Mesothelial cell of epicardium (in vitro differentiated cells): ENCODE data around the gene TMEM107. TPM values are rescaled to one million over a fixed set of nuclear protein-coding genes. Genes with fewer than 3 reads are reported as not detected.
A peak's percentile ranks its signal among the peaks of the same experiment; 100 is the strongest.
"Not testable (repeated sequence)": the region's sequence is repeated elsewhere in the genome, so short reads cannot be mapped to it uniquely, and the experiment has no call there.

Source experiments
- DNase-seq, 2 experiments: peaks; one replicate each; pipeline ENCODE4 v3.0.0; 2021; ENCODE audit warnings: low spot score in 2 of 2; ENCODE audit not compliant: unreplicated experiment in 2 of 2
- H3K27ac Mint-ChIP-seq: 2 replicates; pipeline ENCODE4 v1.8.0; 2021; ENCODE audit warnings: mixed read lengths
- H3K27me3 Mint-ChIP-seq: 2 replicates; pipeline ENCODE4 v1.8.0; 2021; ENCODE audit warnings: low read depth, mixed read lengths
- H3K36me3 Mint-ChIP-seq: 2 replicates; pipeline ENCODE4 v1.8.0; 2021; ENCODE audit warnings: mixed read lengths
- H3K4me1 Mint-ChIP-seq: 2 replicates; pipeline ENCODE4 v1.8.0; 2021; ENCODE audit warnings: mixed read lengths
- H3K4me3 Mint-ChIP-seq: 2 replicates; pipeline ENCODE4 v1.8.0; 2021; ENCODE audit warnings: mild to moderate bottlenecking, moderate library complexity, mixed read lengths
- H3K9me3 Mint-ChIP-seq: 2 replicates; pipeline ENCODE4 v1.8.0; 2021; ENCODE audit warnings: mixed read lengths
- total RNA-seq: library from RNA; stranded (reverse); gene quantifications from 3 replicates; pipeline ENCODE4 v1.2.1, GENCODE V29; 2021
- TF ChIP-seq, protein P1 (sequence below): fragments of 200-600 bp; sonication (generic); IDR thresholded peaks from one replicate; pipeline ENCODE4 v1.5.0; 2021; ENCODE audit warnings: antibody characterized with exemption; ENCODE audit not compliant: unreplicated experiment

TMEM107 gene
- total RNA-seq, 1 donor from 2014 or later, result 23.2 TPM

DNA sequence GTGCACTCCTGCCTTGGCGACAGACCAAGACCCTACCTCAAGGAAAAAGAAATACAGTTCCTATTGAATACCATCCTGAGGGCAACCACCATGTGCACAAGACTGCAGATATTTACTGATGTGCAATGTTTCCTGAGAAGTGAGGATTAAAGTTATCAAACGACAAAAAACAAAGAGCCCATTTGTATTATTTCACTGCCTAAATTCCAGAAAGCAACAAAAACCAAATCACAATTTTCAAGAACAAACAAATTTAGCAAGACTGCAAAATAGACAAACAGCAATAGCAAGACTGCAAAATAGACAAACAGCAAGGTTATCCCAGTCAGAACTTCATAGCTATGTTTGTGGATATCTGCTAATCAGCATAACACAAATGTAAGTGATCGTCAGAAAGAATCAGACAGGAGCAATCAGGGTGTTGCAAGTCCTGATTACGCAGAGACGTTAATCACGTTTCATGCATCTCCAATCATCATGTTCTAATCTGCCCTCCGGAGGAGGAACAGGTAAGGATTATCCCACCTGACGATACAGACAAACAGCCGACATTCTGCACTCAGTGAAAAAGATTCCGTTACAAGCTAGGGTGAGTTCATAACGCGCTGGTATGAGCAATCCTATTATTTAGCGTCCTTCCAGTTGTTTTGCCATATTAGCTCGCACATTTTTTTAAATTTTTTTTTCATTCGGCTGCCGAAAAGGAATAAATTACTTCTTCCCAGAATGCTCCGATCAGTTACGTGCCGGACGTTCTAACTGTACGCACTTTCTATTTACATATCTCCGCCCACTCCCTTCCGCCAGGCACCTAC, 2.9 kb downstream of the TMEM107 start:
- H3K9me3 Mint-ChIP-seq, result no peaks in the 10 kb centered on the region
- peak overlapping the region; percentile 100 for H3K27ac Mint-ChIP-seq
- no peak for DNase-seq
- H3K4me1 Mint-ChIP-seq, result peaks cover 34% of the 10 kb centered on the region
- peak overlapping the region; percentile 83 for H3K4me3 Mint-ChIP-seq
- no peaks in the 10 kb centered on the region for H3K36me3 Mint-ChIP-seq
- no peaks in the 10 kb centered on the region for H3K27me3 Mint-ChIP-seq
- TF ChIP-seq, protein P1, sequence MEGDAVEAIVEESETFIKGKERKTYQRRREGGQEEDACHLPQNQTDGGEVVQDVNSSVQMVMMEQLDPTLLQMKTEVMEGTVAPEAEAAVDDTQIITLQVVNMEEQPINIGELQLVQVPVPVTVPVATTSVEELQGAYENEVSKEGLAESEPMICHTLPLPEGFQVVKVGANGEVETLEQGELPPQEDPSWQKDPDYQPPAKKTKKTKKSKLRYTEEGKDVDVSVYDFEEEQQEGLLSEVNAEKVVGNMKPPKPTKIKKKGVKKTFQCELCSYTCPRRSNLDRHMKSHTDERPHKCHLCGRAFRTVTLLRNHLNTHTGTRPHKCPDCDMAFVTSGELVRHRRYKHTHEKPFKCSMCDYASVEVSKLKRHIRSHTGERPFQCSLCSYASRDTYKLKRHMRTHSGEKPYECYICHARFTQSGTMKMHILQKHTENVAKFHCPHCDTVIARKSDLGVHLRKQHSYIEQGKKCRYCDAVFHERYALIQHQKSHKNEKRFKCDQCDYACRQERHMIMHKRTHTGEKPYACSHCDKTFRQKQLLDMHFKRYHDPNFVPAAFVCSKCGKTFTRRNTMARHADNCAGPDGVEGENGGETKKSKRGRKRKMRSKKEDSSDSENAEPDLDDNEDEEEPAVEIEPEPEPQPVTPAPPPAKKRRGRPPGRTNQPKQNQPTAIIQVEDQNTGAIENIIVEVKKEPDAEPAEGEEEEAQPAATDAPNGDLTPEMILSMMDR, result no peak

DNA sequence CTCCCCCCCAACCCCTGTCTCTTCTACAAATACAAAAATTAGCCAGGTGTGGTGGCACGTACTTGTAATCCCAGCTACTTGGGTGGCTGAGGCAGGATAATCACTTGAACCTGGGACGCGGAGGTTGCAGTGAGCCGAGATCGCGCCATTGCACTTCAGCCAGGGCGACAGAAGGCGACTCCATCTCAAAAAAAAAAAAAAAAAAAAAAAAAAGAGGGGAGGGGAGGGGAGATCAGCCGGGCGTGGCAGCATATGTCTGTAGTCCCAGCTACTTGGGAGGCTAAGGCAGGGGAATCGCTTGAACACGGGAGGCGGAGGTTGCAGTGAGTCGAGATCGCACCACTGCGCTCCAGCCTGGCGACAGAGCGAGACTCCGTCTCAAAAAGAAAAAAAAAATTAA, 6.0 kb downstream of the TMEM107 start:
- DNase-seq, result not testable (repeated sequence)

DNA sequence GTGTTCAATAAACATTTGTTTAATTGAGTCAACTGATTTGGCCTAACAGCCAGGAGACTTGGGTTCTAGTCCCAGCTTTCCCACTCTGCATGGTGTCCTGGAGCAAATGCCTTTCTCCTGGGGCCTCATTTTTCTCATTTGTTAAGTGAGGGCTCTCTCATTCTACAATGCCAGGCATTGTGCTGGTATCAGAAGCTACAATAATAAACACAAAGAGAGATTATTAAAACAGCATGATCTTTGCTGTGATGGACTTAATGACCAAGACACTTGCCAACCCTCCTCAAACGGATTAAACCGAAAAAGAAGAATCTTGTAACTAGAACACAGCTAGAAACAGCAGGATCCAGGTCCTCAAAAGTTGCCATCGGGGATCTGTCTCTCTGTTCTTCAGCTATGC, 8.7 kb downstream of the TMEM107 start:
- Mint-ChIP-seq H3K27ac (no peak overlapping the region), H3K9me3 (no peaks in the 10 kb centered on the region)
- TF ChIP-seq, protein P1, result no peak

More for the DNA sequence above, 6.0 kb downstream of the TMEM107 start:
- not testable (repeated sequence) for H3K4me3 Mint-ChIP-seq, H3K27ac Mint-ChIP-seq, H3K36me3 Mint-ChIP-seq, H3K9me3 Mint-ChIP-seq, H3K27me3 Mint-ChIP-seq
- peaks cover 14% of the 10 kb centered on the region for H3K4me1 Mint-ChIP-seq

DNA sequence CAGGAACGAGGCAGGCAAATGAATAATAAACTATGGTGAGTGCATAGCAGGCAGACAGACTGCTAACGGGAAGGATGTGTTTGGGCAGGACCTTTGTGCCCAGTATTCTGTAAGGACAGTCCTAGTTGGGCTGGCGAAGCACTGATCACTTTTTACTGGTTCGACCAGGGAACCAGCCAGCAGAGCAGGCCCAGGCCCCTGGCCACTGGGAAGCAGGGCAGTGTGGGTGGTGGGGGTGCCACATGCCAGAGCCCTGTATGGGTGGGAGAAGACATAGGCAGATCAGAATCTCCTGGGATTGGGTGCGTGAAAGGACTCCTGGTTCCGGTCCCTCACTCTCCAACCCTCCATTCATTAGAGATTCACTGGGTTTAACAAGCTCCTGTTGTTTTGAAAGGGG, 9.4 kb downstream of the TMEM107 start:
- no peak for DNase-seq
- no peak overlapping the region for H3K4me3 Mint-ChIP-seq
- peaks cover 21% of the 10 kb centered on the region for H3K4me1 Mint-ChIP-seq
- H3K36me3 Mint-ChIP-seq, result no peaks in the 10 kb centered on the region
- no peak overlapping the region for H3K27ac Mint-ChIP-seq
- no peaks in the 10 kb centered on the region for H3K27me3 Mint-ChIP-seq
- H3K9me3 Mint-ChIP-seq, result no peaks in the 10 kb centered on the region
- TF ChIP-seq, protein P1, result no peak

More for the DNA sequence above, 8.7 kb downstream of the TMEM107 start:
- no peaks in the 10 kb centered on the region for H3K36me3 Mint-ChIP-seq
- H3K4me1 Mint-ChIP-seq, result peaks cover 18% of the 10 kb centered on the region
- no peaks in the 10 kb centered on the region for H3K27me3 Mint-ChIP-seq
- H3K4me3 Mint-ChIP-seq, result no peak overlapping the region
- DNase-seq, result no peak

DNA sequence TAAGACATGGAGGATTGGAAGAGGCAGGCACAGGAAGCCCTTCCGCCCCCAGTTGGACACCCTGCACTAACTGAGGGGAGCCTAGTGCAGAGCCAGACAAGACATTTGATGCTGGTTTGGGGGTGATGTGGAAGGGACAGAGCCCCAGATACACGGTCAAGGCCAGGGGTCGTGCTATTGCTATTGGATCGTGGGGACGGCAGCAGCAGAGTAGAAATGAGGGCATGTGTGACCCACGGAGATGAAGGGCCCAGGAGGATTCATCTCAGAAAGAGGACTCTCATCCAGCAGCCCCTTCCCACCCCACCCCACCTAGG, 11.4 kb downstream of the TMEM107 start:
- peak overlapping the region; percentile 88 for H3K4me3 Mint-ChIP-seq
- DNase-seq, result no peak
- H3K27ac Mint-ChIP-seq, result peak overlapping the region; percentile 88
- no peaks in the 10 kb centered on the region for H3K9me3 Mint-ChIP-seq
- TF ChIP-seq, protein P1, result no peak
- H3K27me3 Mint-ChIP-seq, result no peaks in the 10 kb centered on the region
- peaks cover 35% of the 10 kb centered on the region for H3K4me1 Mint-ChIP-seq
- H3K36me3 Mint-ChIP-seq, result no peaks in the 10 kb centered on the region

DNA sequence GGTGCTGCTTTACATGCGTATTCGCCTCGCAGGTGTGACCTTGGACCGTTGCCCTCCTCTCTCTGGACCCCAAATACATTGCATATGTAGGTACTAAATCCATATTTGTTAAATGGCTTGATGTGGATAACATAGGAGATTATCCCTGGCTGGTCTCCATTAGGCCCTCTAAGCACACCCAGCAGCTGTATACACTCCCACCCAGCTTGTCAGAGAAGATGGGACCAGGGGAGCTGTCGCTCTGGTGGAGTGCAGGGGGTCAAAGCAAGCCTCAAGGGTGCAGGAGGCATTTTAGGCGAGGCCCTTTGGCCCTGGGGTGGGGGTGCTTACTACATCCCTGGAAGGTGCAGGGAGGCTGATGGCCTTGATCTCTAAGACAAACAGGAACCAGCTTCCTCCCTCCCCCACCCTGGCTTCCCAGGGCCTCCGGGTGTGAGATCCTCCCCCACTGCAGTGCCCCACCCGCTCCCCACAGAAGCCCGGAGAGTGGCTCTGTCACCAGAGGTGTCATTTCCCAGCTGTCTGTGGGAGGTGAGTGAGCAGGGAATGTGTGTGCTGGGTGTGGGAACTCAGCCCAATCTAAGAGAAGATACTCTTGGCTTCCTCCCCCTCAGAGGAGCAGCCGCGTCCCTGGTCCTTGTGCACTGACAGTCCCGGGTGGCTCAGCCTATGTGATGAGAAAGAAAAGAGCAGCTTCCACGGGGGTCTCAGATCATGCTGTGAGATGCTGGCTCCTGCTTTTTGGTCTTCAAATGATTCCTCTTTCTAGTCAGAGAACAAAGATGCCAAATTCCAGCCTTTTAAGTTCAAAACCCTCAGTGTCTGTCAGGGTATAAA, 12.0 kb downstream of the TMEM107 start:
- Mint-ChIP-seq H3K4me1 (peaks cover 35% of the 10 kb centered on the region), H3K36me3 (no peaks in the 10 kb centered on the region), H3K27me3 (no peaks in the 10 kb centered on the region), H3K9me3 (no peaks in the 10 kb centered on the region), H3K27ac (peak overlapping the region; percentile 88), H3K4me3 (peak overlapping the region; percentile 88)
- no peak for DNase-seq
- TF ChIP-seq, protein P1, result no peak
